Ovary (tissue), 3 donors: ENCODE data around the gene INTS7.

Experiments
- CTCF ChIP-seq, 3 donors: fragments of 450-650 bp in 2 of 3; fragments of 200-600 bp in 1 of 3; IDR thresholded peaks; one replicate each; pipeline versions ENCODE4 v1.5.1 to v1.8.0; 2016 to 2022; ENCODE audit warnings: antibody characterized with exemption in 3 of 3, mild to moderate bottlenecking in 1 of 3
- POLR2A ChIP-seq: fragments of 450-650 bp; IDR thresholded peaks from one replicate; pipeline ENCODE4 v1.6.1; 2017; ENCODE audit warnings: antibody characterized with exemption, mild to moderate bottlenecking, moderate library complexity
- donor health status: DM: no; HTN: no; CAD: no.

- TF ChIP-seq CTCF (IDR thresholded peaks at IDR 0.05), result no peak
- no peak for TF ChIP-seq POLR2A
Observed at GRCh38 chr1:211928993-211929637, 106.2 kb downstream of the INTS7 start.
